Natural killer cell (primary cell): ENCODE results near the gene KIFAP3. TPM values are rescaled to one million over a fixed set of nuclear protein-coding genes. Genes with fewer than 3 reads are reported as not detected.

Experiments used
- ATAC-seq, 3 donors: fragments of 150-1000 bp in 2 of 3; fragments of 200-7000 bp in 1 of 3; cut with Tn5 transposase; 1 replicate in 1 of 3; 2 replicates in 2 of 3; pipeline ENCODE4 v1.10.0; 2021; ENCODE audit warnings: mild to moderate bottlenecking in 2 of 3, moderate library complexity in 2 of 3
- DNase-seq, 2 donors: peaks; one replicate each; pipeline versions ENCODE4 v3.0.0 to v3.0.0-alpha.2; 2013 to 2021; ENCODE audit warnings: mixed read lengths in 1 of 2
- H3K27ac ChIP-seq: one replicate; pipeline ENCODE4 v1.5.1; 2013; ENCODE audit warnings: mild to moderate bottlenecking, low read length
- H3K27me3 ChIP-seq: one replicate; pipeline ENCODE4 v1.6.1; 2013; ENCODE audit warnings: low read length; ENCODE audit not compliant: control insufficient read depth, insufficient read depth
- H3K36me3 ChIP-seq: one replicate; pipeline ENCODE4 v1.6.1; 2013; ENCODE audit warnings: low read length; ENCODE audit not compliant: control insufficient read depth, insufficient read depth
- H3K4me1 ChIP-seq: one replicate; pipeline ENCODE4 v1.6.1; 2013; ENCODE audit warnings: low read length; ENCODE audit not compliant: control insufficient read depth, insufficient read depth
- H3K4me3 ChIP-seq: one replicate; pipeline ENCODE4 v1.5.1; 2013; ENCODE audit warnings: low read length
- H3K9me3 ChIP-seq: one replicate; pipeline ENCODE4 v1.6.1; 2013; ENCODE audit warnings: low read length; ENCODE audit not compliant: control insufficient read depth, insufficient read depth
- H3K27ac Mint-ChIP-seq, 2 donors: one replicate each; pipeline ENCODE4 v1.8.0; 2022; ENCODE audit warnings: mild to moderate bottlenecking in 2 of 2, mixed read lengths in 2 of 2, moderate library complexity in 1 of 2
- H3K27me3 Mint-ChIP-seq, 2 donors: one replicate each; pipeline ENCODE4 v1.8.0; 2022; ENCODE audit warnings: low read depth in 2 of 2, mixed read lengths in 2 of 2
- H3K36me3 Mint-ChIP-seq: one replicate; pipeline ENCODE4 v1.8.0; 2022; ENCODE audit warnings: mixed read lengths
- H3K4me1 Mint-ChIP-seq, 2 donors: one replicate each; pipeline ENCODE4 v1.8.0; 2022; ENCODE audit warnings: mixed read lengths in 2 of 2
- H3K4me3 Mint-ChIP-seq: one replicate; pipeline ENCODE4 v1.8.0; 2022; ENCODE audit warnings: mild to moderate bottlenecking, moderate library complexity, mixed read lengths
- H3K9me3 Mint-ChIP-seq, 2 donors: one replicate each; pipeline ENCODE4 v1.8.0; 2022; ENCODE audit warnings: mixed read lengths in 2 of 2
- WGBS: methylation state at CpG from one replicate; pipeline ENCODE4 v1.1.7; 2013; ENCODE audit warnings: missing lambda C conversion rate; ENCODE audit not compliant: insufficient coverage; 5-methylcytosine and 5-hydroxymethylcytosine counted together
- intact Hi-C: fragments of 100-400 bp; cut with micrococcal nuclease; formaldehyde crosslinking; loops from one replicate; pipeline ENCODE4 v1.14.2; 2022
- total RNA-seq, 4 donors: library from RNA; stranded (reverse); fragments of 120-200 nt in 1 of 4; gene quantifications; one replicate each; pipeline versions ENCODE4 v1.2.3 to v1.2.4, GENCODE V29; 2013 to 2022
- TF ChIP-seq, protein P1 (sequence below): fragments of 200-600 bp; IDR thresholded peaks from one replicate; pipeline ENCODE4 v1.8.0; 2022; ENCODE audit warnings: antibody characterized with exemption

Gene KIFAP3
- total RNA-seq, 3 donors from 2014 or later (not counting 1 experiment from before 2014, with no cell fraction given) = 31.0 to 34.3 (median 33.7) TPM

DNA sequence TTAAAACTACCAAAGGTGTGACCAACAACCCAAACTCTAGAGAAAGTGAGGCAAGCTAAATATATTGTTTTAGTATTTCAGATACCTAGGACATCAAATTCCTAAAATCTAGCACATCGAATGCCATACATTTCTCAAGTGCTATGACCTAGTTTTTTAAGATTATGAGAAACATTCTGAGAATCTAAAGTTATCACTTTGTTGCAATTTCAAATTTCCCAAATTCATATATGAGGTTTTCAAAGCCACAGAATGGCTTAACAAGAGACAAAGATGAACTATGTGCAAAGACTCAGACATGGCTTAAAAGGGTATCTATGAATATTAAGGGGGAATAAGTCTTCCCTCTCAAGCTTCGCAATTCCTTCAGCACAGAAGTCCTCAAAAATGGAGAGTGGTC lies 187.6 kb downstream of the KIFAP3 start:
- H3K4me3 Mint-ChIP-seq = no peak overlapping the region
- H3K27me3 ChIP-seq = no peaks in the 10 kb centered on the region
- TF ChIP-seq, protein P1, sequence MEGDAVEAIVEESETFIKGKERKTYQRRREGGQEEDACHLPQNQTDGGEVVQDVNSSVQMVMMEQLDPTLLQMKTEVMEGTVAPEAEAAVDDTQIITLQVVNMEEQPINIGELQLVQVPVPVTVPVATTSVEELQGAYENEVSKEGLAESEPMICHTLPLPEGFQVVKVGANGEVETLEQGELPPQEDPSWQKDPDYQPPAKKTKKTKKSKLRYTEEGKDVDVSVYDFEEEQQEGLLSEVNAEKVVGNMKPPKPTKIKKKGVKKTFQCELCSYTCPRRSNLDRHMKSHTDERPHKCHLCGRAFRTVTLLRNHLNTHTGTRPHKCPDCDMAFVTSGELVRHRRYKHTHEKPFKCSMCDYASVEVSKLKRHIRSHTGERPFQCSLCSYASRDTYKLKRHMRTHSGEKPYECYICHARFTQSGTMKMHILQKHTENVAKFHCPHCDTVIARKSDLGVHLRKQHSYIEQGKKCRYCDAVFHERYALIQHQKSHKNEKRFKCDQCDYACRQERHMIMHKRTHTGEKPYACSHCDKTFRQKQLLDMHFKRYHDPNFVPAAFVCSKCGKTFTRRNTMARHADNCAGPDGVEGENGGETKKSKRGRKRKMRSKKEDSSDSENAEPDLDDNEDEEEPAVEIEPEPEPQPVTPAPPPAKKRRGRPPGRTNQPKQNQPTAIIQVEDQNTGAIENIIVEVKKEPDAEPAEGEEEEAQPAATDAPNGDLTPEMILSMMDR = no peak
- no peaks in the 10 kb centered on the region for H3K9me3 Mint-ChIP-seq
- peaks cover 36% of the 10 kb centered on the region for H3K36me3 ChIP-seq
- no peak for DNase-seq
- H3K4me3 ChIP-seq = no peak overlapping the region
- H3K4me1 Mint-ChIP-seq = peaks cover 37 to 42% of the 10 kb centered on the region in 2 donors
- H3K4me1 ChIP-seq = peaks cover 11% of the 10 kb centered on the region
- H3K27ac Mint-ChIP-seq = no peak overlapping the region
- no peaks in the 10 kb centered on the region for H3K9me3 ChIP-seq
- H3K36me3 Mint-ChIP-seq = peaks cover 14% of the 10 kb centered on the region
- H3K27me3 Mint-ChIP-seq = no peaks in the 10 kb centered on the region
- WGBS = 90% methylated on average over 1 of the region's 2 CpGs
- H3K27ac ChIP-seq = no peak overlapping the region
- no peak for ATAC-seq
- intact Hi-C loops = no loop called here

DNA sequence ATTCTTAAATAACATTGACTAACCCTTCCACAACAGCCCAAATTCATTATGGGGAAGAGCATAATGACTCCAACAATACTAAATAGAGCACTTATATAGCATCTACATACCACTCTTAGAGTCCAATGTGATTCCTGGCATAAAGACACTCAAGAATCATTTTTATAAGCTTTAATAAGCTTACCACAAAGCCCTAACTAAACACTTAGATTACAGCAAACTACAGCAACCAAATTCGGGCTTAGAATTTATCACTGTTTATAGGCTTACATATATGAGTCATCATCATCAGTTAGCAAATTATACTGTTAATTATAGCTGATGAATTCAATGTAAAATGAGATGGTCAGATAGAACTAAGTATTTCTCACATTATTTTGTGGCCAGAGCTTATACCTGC lies 188.1 kb downstream of the KIFAP3 start:
- Histone ChIP-seq H3K4me1 (peaks cover 8% of the 10 kb centered on the region), H3K27me3 (no peaks in the 10 kb centered on the region), H3K27ac (no peak overlapping the region), H3K4me3 (no peak overlapping the region), H3K9me3 (no peaks in the 10 kb centered on the region), H3K36me3 (peaks cover 36% of the 10 kb centered on the region)
- H3K27me3 Mint-ChIP-seq = no peaks in the 10 kb centered on the region
- peaks cover 14% of the 10 kb centered on the region for H3K36me3 Mint-ChIP-seq
- ATAC-seq (no peak), DNase-seq (no peak)
- no peak overlapping the region for H3K27ac Mint-ChIP-seq
- intact Hi-C loops = no loop called here
- WGBS = no CpG with 5 or more reads among the region's 1 CpG
- no peaks in the 10 kb centered on the region for H3K9me3 Mint-ChIP-seq
- H3K4me3 Mint-ChIP-seq = no peak overlapping the region
- peaks cover 32 to 39% of the 10 kb centered on the region in 2 donors for H3K4me1 Mint-ChIP-seq
- TF ChIP-seq, protein P1 = no peak

DNA sequence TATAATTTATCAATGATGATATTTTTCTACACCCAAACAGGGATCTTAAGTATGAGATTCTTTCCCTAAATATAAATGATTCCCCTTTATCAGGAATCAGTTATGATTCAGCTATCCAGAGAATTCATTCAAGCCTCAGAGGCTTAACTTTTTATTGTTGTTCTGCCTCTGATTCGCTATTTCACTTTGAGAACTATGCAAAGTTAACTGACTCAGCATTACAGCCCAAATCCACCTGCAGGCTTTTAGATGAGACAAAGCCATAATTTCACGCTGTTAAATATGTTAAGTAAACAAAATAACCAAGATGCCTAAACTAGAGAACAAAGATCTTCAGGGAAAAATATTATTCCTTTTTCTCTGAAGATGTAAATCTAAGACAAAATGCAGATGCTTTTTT lies 189.3 kb downstream of the KIFAP3 start:
- Histone ChIP-seq H3K27me3 (no peaks in the 10 kb centered on the region), H3K9me3 (no peaks in the 10 kb centered on the region), H3K4me1 (no peaks in the 10 kb centered on the region), H3K36me3 (peaks cover 36% of the 10 kb centered on the region), H3K4me3 (no peak overlapping the region), H3K27ac (no peak overlapping the region)
- ATAC-seq (no peak), DNase-seq (no peak)
- H3K4me1 Mint-ChIP-seq = peaks cover 20 to 29% of the 10 kb centered on the region in 2 donors
- WGBS = 88% methylated on average over 1 of the region's 2 CpGs
- H3K27ac Mint-ChIP-seq = no peak overlapping the region
- intact Hi-C loops = no loop called here
- no peaks in the 10 kb centered on the region for H3K9me3 Mint-ChIP-seq
- TF ChIP-seq, protein P1 = no peak
- H3K36me3 Mint-ChIP-seq = peaks cover 14% of the 10 kb centered on the region
- no peak overlapping the region for H3K4me3 Mint-ChIP-seq
- no peaks in the 10 kb centered on the region for H3K27me3 Mint-ChIP-seq

DNA sequence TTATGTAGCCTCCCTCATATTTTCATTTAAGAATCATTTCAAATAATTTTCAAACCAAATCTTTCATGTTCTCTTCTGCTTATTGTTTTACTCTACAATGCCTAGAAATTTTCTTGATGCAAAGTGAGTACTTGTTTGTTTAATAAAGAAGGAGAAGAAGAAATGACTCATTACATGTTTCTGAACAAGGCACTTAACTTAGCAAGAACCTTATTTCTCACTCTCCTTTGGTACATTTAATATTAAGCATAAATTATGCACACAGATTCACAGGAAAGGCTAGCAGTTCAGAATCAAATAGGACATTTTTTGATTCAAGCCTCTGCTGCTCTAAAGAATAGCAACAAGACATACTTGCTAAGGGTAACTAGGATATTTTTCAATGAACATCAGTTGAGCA lies 189.9 kb downstream of the KIFAP3 start:
- Histone ChIP-seq H3K27ac (no peak overlapping the region), H3K4me1 (no peaks in the 10 kb centered on the region), H3K4me3 (no peak overlapping the region), H3K36me3 (peaks cover 36% of the 10 kb centered on the region), H3K9me3 (no peaks in the 10 kb centered on the region), H3K27me3 (no peaks in the 10 kb centered on the region)
- TF ChIP-seq, protein P1 = no peak
- no peak for DNase-seq
- Mint-ChIP-seq H3K4me1 (peaks cover 16 to 25% of the 10 kb centered on the region in 2 donors), H3K9me3 (no peaks in the 10 kb centered on the region), H3K27me3 (no peaks in the 10 kb centered on the region), H3K36me3 (peaks cover 14% of the 10 kb centered on the region), H3K4me3 (no peak overlapping the region), H3K27ac (no peak overlapping the region)
- intact Hi-C loops = no loop called here
- ATAC-seq = no peak
